HFFc6 (cell line): ENCODE data around the gene CCDC192. TPM values are rescaled to one million over a fixed set of nuclear protein-coding genes. Genes with fewer than 3 reads are reported as not detected.
"Not testable (repeated sequence)": the region's sequence is repeated elsewhere in the genome, so short reads cannot be mapped to it uniquely, and the experiment has no call there.

Experiments
- DNase-seq: peaks from one replicate; pipeline ENCODE4 v3.0.0-alpha.2; 2018
- H3K27ac Mint-ChIP-seq: 2 replicates; pipeline ENCODE4 v1.8.0; 2020; ENCODE audit warnings: mild to moderate bottlenecking, mixed read lengths
- H3K27me3 Mint-ChIP-seq: 2 replicates; pipeline ENCODE4 v1.8.0; 2021; ENCODE audit warnings: mild to moderate bottlenecking, moderate library complexity, mixed read lengths; ENCODE audit not compliant: insufficient read depth
- H3K36me3 Mint-ChIP-seq: 2 replicates; pipeline ENCODE4 v1.8.0; 2021; ENCODE audit warnings: low read depth, mixed read lengths
- H3K4me1 Mint-ChIP-seq: 2 replicates; pipeline ENCODE4 v1.8.0; 2020; ENCODE audit warnings: low read depth, mixed read lengths
- H3K4me3 Mint-ChIP-seq: 2 replicates; pipeline ENCODE4 v1.8.0; 2020; ENCODE audit warnings: mild to moderate bottlenecking, moderate library complexity, mixed read lengths
- H3K9me3 Mint-ChIP-seq: 2 replicates; pipeline ENCODE4 v1.8.0; 2020; ENCODE audit warnings: mild to moderate bottlenecking, mixed read lengths
- total RNA-seq, 6 experiments: library from RNA; stranded (reverse); fragmentation: NEBNext Ultra II Directional; extraction: Animal tissue kit (Norgen Biotek cat#: 25700); gene quantifications; 2 replicates in 1 of 6; 3 replicates in 5 of 6; pipeline ENCODE4 v1.2.3, GENCODE V29; 2021
- TF ChIP-seq, protein P1 (sequence below): fragments of 200-600 bp; sonication (generic); IDR thresholded peaks from 2 replicates; pipeline ENCODE4 v1.5.0; 2021; ENCODE audit warnings: antibody characterized with exemption, mild to moderate bottlenecking

Gene CCDC192
- total RNA-seq, 6 experiments from 2014 or later = not detected

DNA sequence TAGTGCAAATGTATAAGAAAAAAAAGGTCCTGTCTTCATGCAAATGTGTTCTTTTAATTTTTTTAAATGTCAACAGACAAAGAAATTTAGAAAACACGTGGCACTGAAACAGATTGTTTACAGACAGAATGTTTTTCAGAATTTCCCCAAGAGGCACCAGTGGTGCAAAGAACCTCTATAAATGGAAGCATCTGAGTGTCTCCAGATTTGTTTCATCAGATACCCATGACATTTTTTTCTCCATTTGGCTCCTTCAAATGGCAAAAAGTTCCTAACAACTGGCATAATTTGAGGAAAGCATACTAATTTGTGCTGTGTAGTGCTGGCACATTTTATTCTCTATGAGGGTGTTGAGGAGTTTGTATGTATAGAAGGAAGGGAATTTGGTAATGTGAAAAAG, 15.0 kb downstream of the CCDC192 start:
- H3K27ac Mint-ChIP-seq = no peak overlapping the region
- H3K36me3 Mint-ChIP-seq = no peaks in the 10 kb centered on the region
- H3K9me3 Mint-ChIP-seq = peaks cover 14% of the 10 kb centered on the region
- TF ChIP-seq, protein P1, sequence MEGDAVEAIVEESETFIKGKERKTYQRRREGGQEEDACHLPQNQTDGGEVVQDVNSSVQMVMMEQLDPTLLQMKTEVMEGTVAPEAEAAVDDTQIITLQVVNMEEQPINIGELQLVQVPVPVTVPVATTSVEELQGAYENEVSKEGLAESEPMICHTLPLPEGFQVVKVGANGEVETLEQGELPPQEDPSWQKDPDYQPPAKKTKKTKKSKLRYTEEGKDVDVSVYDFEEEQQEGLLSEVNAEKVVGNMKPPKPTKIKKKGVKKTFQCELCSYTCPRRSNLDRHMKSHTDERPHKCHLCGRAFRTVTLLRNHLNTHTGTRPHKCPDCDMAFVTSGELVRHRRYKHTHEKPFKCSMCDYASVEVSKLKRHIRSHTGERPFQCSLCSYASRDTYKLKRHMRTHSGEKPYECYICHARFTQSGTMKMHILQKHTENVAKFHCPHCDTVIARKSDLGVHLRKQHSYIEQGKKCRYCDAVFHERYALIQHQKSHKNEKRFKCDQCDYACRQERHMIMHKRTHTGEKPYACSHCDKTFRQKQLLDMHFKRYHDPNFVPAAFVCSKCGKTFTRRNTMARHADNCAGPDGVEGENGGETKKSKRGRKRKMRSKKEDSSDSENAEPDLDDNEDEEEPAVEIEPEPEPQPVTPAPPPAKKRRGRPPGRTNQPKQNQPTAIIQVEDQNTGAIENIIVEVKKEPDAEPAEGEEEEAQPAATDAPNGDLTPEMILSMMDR = no peak
- H3K27me3 Mint-ChIP-seq = no peaks in the 10 kb centered on the region; the same call in 1 of the 2 replicates
- H3K4me1 Mint-ChIP-seq = no peaks in the 10 kb centered on the region
- no peak overlapping the region for H3K4me3 Mint-ChIP-seq
- no peak for DNase-seq

DNA sequence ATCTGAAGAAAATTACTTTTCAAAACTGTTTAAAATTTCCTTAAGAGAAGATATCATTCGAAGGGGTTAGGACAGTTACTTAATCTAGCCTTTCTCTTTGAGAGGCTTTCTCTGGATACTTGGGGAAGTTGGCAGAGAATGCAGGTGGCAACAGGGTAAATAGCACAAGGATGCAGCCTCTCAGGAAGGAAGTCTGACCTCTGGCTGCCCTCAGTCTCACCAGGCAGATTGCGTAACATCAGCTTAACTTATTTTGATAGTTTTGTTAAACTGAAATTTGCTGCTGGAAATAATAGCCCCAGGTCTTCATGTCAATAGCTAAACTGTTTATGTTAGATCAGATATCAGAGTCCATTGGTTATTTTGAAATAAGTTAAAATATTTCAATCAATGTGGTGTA, 20.4 kb downstream of the CCDC192 start:
- Mint-ChIP-seq H3K4me3 (no peak overlapping the region), H3K27me3 (peaks cover 16% of the 10 kb centered on the region), H3K4me1 (no peaks in the 10 kb centered on the region), H3K36me3 (no peaks in the 10 kb centered on the region), H3K9me3 (peaks cover 14% of the 10 kb centered on the region), H3K27ac (no peak overlapping the region)
- DNase-seq = no peak
- TF ChIP-seq, protein P1 = no peak

DNA sequence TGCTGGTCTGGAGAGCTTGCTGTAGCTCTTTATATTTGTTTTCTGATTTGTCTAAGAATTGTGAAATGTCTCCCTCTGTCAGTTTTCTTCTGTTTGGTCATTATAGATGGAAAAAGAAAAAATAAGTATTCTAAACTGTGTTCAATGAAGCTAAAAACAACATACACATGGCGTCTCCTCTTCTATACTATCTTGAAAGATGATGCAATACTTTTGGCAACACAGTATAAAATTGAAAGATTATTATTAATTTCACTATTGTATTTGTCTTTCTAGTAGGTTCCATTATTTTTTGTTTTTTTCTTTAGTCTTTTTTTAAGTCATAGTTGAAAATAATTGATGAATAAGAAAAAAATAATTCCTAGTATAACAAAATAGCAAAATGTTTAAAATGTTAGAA, 22.5 kb downstream of the CCDC192 start:
- DNase-seq = no peak
- no peaks in the 10 kb centered on the region for H3K4me1 Mint-ChIP-seq
- no peak overlapping the region for H3K4me3 Mint-ChIP-seq
- H3K36me3 Mint-ChIP-seq = no peaks in the 10 kb centered on the region
- H3K27me3 Mint-ChIP-seq = peaks cover 16% of the 10 kb centered on the region
- no peak overlapping the region for H3K27ac Mint-ChIP-seq
- TF ChIP-seq, protein P1 = no peak
- peaks cover 11% of the 10 kb centered on the region for H3K9me3 Mint-ChIP-seq

DNA sequence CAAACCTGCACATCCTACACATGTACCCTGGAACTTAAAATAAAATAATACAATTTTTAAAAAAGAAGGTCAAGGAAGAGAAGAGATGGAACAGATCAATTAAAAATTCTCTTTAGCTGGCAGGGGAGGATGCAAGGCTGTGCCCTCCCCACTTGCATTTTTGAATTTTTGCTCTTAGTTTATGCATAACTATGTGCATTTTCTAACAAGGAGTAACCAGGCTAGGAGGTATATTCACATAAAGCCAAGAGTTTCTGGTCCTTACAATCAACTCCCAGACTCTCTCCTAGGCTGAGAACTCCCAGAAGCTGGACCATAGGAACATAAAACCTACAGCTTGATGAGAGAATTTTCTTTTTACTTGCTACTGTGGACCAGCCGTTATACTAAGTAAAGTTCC, 29.8 kb downstream of the CCDC192 start:
- Mint-ChIP-seq H3K9me3 (no peaks in the 10 kb centered on the region), H3K4me3 (no peak overlapping the region), H3K36me3 (no peaks in the 10 kb centered on the region), H3K27me3 (peaks cover 4% of the 10 kb centered on the region), H3K4me1 (no peaks in the 10 kb centered on the region), H3K27ac (no peak overlapping the region)
- TF ChIP-seq, protein P1 = no peak
- DNase-seq = no peak

DNA sequence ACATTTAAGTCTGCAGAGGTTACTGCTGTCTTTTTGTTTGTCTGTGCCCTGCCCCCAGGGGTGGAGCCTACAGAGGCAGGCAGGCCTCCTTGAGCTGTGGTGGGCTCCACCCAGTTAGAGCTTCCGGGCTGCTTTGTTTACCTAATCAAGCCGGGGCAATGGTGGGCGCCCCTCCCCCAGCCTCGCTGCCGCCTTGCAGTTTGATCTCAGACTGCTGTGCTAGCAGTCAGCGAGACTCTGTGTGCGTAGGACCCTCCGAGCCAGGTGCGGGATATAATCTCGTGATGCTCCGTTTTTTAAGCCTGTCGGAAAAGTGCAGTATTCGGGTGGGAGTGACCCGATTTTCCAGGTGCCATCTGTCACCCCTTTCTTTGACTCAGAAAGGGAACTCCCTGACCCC, 36.2 kb downstream of the CCDC192 start:
- H3K27me3 Mint-ChIP-seq = peaks cover 14% of the 10 kb centered on the region
- H3K9me3 Mint-ChIP-seq, DNase-seq, H3K36me3 Mint-ChIP-seq, H3K4me3 Mint-ChIP-seq, H3K4me1 Mint-ChIP-seq, H3K27ac Mint-ChIP-seq: not testable (repeated sequence)

DNA sequence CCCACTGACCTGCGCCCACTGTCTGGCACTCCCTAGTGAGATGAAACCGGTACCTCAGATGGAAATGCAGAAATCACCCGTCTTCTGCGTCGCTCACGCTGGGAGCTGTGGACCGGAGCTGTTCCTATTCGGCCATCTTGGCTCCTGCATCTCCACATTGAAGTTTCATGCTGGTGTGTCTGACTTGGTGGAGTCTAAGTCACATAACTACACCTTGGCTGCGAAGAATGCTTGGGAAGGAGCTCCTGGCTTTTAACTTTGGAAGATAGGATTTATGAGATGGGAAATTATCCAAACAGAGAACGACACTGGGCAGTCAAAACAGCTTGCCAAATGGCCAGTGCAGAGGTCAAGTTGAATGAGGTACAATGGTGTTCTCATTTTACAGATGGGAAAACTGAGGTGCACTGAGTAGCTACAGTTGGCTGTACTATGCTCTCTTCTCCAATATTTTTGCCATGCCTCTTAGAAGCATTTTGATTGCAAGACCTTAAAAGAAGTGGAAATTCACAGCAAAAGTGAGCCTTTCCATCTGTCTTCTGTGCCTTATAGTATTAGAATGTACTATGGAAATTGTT, 36.7 kb downstream of the CCDC192 start:
- TF ChIP-seq, protein P1 = no peak
- Mint-ChIP-seq H3K27ac (no peak overlapping the region), H3K27me3 (peaks cover 17% of the 10 kb centered on the region), H3K4me3 (no peak overlapping the region), H3K4me1 (no peaks in the 10 kb centered on the region), H3K9me3 (no peaks in the 10 kb centered on the region), H3K36me3 (no peaks in the 10 kb centered on the region)
- no peak for DNase-seq
